ENCODE measurements around the gene PARP8. TPM values are rescaled to one million over a fixed set of nuclear protein-coding genes. Genes with fewer than 3 reads are reported as not detected.
"Not testable (repeated sequence)": the region's sequence is repeated elsewhere in the genome, so short reads cannot be mapped to it uniquely, and the experiment has no call there.

PARP8 gene
- total and polyA plus RNA-seq, 4 donors, result 11.6 to 59.4 (median 25.3) TPM

DNA sequence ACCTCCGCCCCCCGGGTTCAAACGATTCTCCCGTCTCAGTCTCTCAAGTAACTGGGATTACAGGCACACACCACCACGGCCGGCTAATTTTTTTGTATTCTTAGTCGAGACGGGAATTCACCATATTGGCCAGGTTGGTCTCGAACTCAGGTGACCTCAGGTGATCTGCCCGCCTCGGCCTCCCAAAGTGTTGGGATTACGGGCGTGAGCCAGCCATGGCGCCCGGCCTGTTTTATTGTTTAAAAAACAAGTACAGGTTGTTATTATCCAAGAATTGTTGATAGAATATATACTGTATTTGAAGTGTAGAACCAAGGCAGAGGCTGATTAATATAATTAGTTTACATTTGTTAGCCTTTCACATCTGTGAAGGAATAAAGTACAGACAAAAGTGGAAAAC, 8.9 kb downstream of the PARP8 start:
- WGBS, 2 donors, result 98 to 99% methylated on average over 15 of the region's 15 CpGs

DNA sequence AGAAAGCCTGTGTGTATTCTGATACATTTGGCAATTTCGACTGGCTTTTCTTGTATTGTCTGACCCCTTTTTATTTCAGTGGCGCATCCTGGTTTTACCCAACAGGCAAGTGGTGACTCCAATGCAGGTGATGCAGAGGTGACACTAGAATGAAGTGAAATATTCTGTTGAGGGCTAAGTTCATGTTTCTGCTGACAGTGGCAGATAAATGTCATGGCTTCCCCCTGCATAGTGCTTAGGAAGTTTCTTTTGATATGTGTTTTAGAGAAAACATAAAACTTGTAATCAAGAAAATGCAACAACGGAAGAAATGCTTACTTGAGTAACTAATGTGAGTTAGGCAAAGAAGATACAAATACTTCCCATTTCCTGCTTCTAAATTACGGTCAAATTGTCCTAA, 13.1 kb downstream of the PARP8 start:
- H3K4me3 ChIP-seq; H3K27me3 ChIP-seq (ENCODE audit: control insufficient read depth in 3 of 3, insufficient read depth in 3 of 3, low read length in 2 of 3); H3K9ac ChIP-seq (ENCODE audit: insufficient read depth in 1 of 2, low read length in 2 of 2); H3K27ac ChIP-seq (ENCODE audit: low read depth in 1 of 2, low read length in 1 of 2); H3K9me3 ChIP-seq (ENCODE audit: control insufficient read depth in 4 of 4, insufficient read depth in 3 of 4, low read length in 3 of 4); DNase-seq; H3K4me1 ChIP-seq (ENCODE audit: control insufficient read depth in 5 of 5, insufficient read depth in 5 of 5, low read length in 5 of 5); ATAC-seq (ENCODE audit: insufficient read depth, low FRiP score); H3K36me3 ChIP-seq (ENCODE audit: control insufficient read depth in 4 of 4, insufficient read depth in 4 of 4, low read length in 4 of 4): not testable (repeated sequence)
- WGBS, 2 donors, result 59 to 72% methylated on average over 4 of the region's 4 CpGs

More for the DNA sequence above, 8.9 kb downstream of the PARP8 start:
- no peaks in the 10 kb centered on the region for H3K9me3 ChIP-seq (ENCODE audit: control insufficient read depth in 4 of 4, insufficient read depth in 3 of 4, low read length in 3 of 4)
- no peaks in the 10 kb centered on the region for H3K27me3 ChIP-seq (ENCODE audit: control insufficient read depth in 3 of 3, insufficient read depth in 3 of 3, low read length in 2 of 3)
- no peaks in the 10 kb centered on the region for H3K36me3 ChIP-seq (ENCODE audit: control insufficient read depth in 4 of 4, insufficient read depth in 4 of 4, low read length in 4 of 4)
- ATAC-seq (ENCODE audit: insufficient read depth, low FRiP score), result no peak
- no peak overlapping the region for H3K9ac ChIP-seq (ENCODE audit: insufficient read depth in 1 of 2, low read length in 2 of 2)
- no peak overlapping the region for H3K4me3 ChIP-seq
- TF ChIP-seq, protein P1, sequence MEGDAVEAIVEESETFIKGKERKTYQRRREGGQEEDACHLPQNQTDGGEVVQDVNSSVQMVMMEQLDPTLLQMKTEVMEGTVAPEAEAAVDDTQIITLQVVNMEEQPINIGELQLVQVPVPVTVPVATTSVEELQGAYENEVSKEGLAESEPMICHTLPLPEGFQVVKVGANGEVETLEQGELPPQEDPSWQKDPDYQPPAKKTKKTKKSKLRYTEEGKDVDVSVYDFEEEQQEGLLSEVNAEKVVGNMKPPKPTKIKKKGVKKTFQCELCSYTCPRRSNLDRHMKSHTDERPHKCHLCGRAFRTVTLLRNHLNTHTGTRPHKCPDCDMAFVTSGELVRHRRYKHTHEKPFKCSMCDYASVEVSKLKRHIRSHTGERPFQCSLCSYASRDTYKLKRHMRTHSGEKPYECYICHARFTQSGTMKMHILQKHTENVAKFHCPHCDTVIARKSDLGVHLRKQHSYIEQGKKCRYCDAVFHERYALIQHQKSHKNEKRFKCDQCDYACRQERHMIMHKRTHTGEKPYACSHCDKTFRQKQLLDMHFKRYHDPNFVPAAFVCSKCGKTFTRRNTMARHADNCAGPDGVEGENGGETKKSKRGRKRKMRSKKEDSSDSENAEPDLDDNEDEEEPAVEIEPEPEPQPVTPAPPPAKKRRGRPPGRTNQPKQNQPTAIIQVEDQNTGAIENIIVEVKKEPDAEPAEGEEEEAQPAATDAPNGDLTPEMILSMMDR (IDR thresholded peaks at IDR 0.05; ENCODE audit: control extremely low read depth, extremely low read depth), result no peak
- H3K27ac ChIP-seq (ENCODE audit: low read depth in 1 of 2, low read length in 1 of 2), result no peak overlapping the region
- peaks cover 0 to 4% (median 3%) of the 10 kb centered on the region in 5 donors for H3K4me1 ChIP-seq (ENCODE audit: control insufficient read depth in 5 of 5, insufficient read depth in 5 of 5, low read length in 5 of 5)
- DNase-seq, result no peak

DNA sequence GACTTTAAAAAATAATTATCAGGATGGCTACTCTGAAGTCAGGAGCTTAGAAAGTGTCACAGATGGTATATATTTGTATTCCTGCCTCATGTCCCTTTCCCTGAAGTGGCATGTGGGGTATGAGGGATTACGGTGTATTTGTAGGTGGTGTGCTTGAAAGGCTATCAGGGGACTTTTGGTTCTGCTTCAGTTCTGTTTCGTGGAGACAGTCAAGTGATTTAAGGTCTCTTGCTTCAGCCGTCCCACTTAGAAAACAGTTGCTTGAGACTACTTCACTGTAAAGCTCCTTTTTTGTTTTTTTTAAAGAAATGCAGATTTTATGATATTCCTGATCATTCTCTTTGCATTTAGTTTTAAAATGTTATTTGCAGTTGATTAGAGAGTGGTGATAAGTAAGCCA, 18.3 kb downstream of the PARP8 start:
- ATAC-seq (ENCODE audit: insufficient read depth, low FRiP score), result no peak
- 94 to 95% methylated on average over 3 of the region's 3 CpGs for WGBS, 2 donors
- Histone ChIP-seq H3K4me3 (no peak overlapping the region), H3K36me3 (ENCODE audit: control insufficient read depth in 4 of 4, insufficient read depth in 4 of 4, low read length in 4 of 4) (no peaks in the 10 kb centered on the region), H3K4me1 (ENCODE audit: control insufficient read depth in 5 of 5, insufficient read depth in 5 of 5, low read length in 5 of 5) (peaks cover 0 to 6% (median 4%) of the 10 kb centered on the region in 5 donors), H3K27ac (ENCODE audit: low read depth in 1 of 2, low read length in 1 of 2) (no peak overlapping the region), H3K9me3 (ENCODE audit: control insufficient read depth in 4 of 4, insufficient read depth in 3 of 4, low read length in 3 of 4) (peaks cover 0 to 2% (median 0%) of the 10 kb centered on the region in 4 donors), H3K9ac (ENCODE audit: insufficient read depth in 1 of 2, low read length in 2 of 2) (no peak overlapping the region), H3K27me3 (ENCODE audit: control insufficient read depth in 3 of 3, insufficient read depth in 3 of 3, low read length in 2 of 3) (no peaks in the 10 kb centered on the region)
- TF ChIP-seq, protein P1 (IDR thresholded peaks at IDR 0.05; ENCODE audit: control extremely low read depth, extremely low read depth), result no peak
- no peak for DNase-seq

DNA sequence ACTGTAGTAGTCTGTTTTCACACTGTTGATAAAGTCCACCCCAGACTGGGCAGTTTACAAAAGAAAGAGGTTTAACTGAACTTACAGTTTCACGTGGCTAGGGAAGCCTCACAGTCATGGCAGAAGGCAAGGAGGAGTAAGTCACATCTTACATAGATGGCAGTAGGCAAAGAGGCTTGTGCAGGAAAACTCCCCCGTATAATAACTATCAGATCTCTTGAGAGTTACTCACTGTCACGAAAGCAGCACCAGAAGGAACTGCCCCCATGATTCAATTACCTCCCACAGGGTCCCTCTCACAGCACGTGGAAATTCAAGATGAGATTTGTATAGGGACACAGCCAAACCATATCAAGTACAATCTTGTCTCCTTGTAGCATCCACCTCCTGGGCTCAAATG, 21.1 kb downstream of the PARP8 start:
- DNase-seq (no peak), ATAC-seq (ENCODE audit: insufficient read depth, low FRiP score) (no peak)
- H3K4me3 ChIP-seq, result no peak overlapping the region
- H3K4me1 ChIP-seq (ENCODE audit: control insufficient read depth in 5 of 5, insufficient read depth in 5 of 5, low read length in 5 of 5), result peaks cover 0 to 3% (median 0%) of the 10 kb centered on the region in 5 donors
- no peak overlapping the region for H3K9ac ChIP-seq (ENCODE audit: insufficient read depth in 1 of 2, low read length in 2 of 2)
- H3K27me3 ChIP-seq (ENCODE audit: control insufficient read depth in 3 of 3, insufficient read depth in 3 of 3, low read length in 2 of 3), result no peaks in the 10 kb centered on the region
- no peak overlapping the region for H3K27ac ChIP-seq (ENCODE audit: low read depth in 1 of 2, low read length in 1 of 2)
- peaks cover 0 to 2% (median 0%) of the 10 kb centered on the region in 4 donors for H3K9me3 ChIP-seq (ENCODE audit: control insufficient read depth in 4 of 4, insufficient read depth in 3 of 4, low read length in 3 of 4)
- H3K36me3 ChIP-seq (ENCODE audit: control insufficient read depth in 4 of 4, insufficient read depth in 4 of 4, low read length in 4 of 4), result no peaks in the 10 kb centered on the region
- TF ChIP-seq, protein P1 (IDR thresholded peaks at IDR 0.05; ENCODE audit: control extremely low read depth, extremely low read depth), result no peak
- WGBS, 2 donors, result 97 to 98% methylated on average over 4 of the region's 4 CpGs
